Measurements from ENCODE around the gene FAM120A.

FAM120A gene

DNA sequence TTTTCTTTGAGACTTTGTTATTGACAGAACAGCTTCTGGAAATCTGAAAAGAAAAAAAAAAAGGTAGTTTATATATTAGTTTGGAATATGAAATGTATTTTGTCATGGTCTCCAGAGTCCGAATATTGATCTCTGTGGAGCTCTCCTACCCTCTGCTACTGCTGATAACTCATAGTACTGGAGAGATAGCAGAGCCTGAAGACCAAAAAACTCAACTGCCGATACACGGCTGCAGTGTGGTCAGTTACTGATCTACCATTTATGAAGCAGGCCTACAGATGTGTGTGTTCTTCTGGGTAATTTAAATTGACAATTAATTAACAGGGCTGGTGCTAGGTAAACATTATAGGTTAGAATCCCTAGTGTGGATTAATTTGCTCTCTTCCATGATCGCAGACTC, 3.8 kb upstream of the FAM120A start:
- DNase-seq: no peak

DNA sequence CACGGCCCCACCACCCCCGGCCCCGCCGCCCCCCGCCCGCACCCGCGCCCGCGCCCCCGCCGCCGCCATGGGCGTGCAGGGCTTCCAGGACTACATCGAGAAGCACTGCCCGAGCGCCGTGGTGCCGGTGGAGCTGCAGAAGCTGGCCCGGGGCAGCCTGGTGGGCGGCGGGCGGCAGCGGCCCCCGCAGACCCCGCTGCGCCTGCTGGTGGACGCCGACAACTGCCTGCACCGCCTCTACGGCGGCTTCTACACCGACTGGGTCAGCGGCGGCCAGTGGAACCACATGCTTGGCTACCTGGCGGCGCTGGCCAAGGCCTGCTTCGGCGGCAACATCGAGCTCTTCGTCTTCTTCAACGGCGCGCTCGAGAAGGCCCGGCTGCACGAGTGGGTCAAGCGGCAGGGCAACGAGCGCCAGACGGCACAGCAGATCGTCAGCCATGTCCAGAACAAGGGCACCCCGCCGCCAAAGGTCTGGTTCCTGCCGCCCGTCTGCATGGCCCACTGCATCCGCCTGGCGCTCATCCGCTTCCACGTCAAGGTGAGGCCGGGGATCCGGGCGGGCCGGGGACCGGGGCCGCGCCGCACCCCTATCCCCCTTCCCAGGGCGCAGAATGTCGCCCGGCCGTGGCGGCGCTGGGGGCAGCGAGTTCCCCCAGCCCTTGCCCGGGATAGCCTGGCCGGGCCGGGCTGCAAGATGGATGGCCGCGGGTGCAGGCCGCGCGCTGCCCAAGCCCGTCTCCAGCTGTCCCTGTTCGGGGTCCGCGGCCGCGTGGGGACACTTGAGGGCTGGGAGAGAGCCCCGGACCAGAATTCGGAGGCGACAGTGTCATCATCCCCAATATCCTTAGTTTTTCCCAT, 594 bp downstream of the FAM120A start:
- no peak for DNase-seq

DNA sequence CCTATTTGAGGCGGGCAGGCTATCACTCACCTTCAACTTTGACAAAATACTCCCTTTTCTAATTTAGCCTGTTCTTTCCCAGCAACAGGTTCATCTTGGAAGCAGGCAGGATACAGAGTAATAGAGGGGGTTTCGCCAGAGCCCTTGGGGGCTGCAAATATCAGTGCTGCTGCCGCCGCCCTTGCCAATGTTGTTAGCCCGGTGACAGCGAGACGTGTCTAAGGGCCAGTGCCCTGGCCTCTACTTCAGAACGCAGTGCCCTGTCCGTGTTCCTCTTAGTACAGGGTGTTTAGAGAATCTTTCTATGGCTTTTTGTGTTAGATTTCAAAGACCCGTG, 1.2 kb downstream of the FAM120A start:
- no peak for DNase-seq

DNA sequence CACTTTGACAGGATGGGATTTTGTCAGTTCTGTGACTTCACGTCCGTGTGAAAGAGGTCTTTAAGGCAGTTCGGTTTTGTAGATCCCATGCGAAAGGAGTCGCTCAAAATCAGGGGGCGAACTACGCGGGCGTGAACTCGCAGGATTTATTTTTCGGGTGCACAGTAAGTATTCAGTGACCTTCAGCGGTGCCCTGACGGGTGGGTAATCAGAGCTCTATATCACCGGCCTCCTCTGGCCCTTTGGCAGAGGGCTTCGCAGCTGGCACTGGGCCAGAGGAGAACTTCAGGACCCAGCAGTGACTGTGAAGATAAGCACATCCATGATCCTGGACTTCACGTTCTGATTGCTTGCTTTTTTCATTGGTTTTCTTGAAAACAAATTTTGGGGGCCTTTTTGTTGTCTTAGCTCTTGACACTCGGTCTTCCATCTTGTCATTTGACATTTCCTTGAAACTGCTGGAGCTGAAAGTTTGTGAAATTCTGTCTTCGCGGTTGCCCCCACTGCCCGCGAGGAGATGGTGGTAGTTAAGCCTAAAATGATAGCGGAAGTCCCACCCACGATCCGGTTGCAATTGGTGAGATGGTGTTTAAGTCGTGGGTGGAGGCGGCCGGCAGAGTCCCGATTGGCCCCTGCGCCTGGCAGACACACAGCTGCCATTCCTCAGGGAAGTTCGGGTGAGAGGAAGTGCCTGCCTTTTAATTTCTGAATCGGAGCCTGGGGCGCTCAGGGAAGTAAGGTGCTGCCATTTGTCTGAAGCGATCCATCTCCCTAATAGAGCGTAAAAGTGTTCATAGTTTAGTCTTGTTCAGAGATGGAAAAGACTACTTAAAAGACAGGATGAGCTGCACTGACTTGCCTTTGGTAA, 1.8 kb downstream of the FAM120A start, which contains the start of gene FAM120AOS:
TSS of gene FAM120AOS (minus strand) at position 535 of the 868 bp plus-strand sequence. CDS start 872 bp downstream, outside the sequence.
- peak; percentile 93 for DNase-seq

GRCh38 chr9:93456022-93456421, 4.5 kb downstream of the FAM120A start:
- DNase-seq: no peak

- DNase-seq: no peak
Observed at GRCh38 chr9:93456504-93456903, 5.0 kb downstream of the FAM120A start.

- no peak for DNase-seq
Observed at GRCh38 chr9:93457006-93457405, 5.5 kb downstream of the FAM120A start.

GRCh38 chr9:93458712-93459111, 7.2 kb downstream of the FAM120A start:
- no peak for DNase-seq

DNA sequence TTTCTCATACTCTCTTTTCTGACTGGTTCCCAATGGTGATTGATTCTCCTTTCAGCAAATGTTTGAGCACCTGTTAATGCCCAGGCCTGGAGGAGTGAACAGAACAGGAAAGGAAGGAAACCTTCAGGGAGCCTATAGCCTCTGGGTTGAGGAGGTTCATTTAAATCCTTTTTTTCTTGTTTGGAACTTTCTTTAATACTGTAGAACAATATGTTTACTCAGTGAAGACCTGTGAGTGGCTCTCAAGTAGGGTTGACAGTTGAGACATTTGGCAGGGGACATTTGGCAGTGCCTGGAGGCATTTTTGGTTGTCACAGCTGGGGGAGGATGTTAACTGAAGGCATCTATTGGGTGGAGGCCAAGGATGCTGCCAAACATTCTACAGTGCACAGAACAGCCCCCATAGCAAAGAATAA, 8.0 kb downstream of the FAM120A start:
- no peak for DNase-seq

DNA sequence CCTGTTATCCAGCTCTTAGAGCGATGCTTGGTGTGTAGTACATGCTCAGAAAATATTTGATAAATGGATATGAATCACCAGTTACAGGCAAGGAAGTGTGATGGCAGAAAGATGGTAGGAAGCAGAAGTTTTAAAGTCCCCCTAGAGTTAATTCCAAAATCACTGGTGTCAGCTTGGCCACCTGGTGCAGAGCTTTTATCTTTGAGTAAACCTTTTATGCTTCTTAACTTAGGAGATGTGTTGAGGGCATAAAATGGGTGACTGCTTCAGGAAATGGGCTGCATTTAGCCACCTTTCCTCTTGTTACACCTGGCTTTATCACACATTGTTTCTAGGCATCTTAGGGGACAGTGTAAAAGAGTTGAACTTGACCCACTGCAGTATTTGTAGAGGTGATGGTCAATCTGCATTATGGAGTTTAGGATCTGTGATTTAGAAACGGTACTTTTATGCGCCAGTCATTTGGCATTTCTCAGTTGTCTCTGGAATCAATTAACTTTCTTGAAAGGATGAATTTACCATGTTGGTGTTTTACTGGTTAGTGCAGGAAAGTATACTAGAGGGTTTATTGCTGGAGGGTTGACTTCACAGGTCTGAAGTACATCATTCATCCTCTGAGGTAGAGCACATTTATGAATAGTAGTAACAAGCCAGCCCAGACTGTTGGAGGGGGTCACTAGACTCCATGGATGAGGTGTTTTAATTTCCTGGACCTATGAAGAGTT, 9.4 kb downstream of the FAM120A start:
- DNase-seq: no peak

DNA sequence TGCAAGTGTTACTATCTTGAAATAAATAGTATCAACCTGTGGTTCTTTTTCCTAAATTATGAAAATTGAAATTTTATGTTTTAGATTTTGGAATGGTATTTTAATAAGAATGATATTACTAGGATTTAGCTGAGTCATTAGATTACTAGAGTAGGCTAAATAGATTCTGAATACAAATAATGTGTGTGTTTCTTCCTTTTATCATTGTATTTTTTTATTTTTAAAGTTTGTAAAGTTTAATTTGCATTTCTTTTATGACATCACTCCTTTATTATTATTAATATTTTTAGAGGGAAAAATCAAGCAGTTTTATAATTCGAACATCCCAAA, 9.9 kb downstream of the FAM120A start:
- DNase-seq: no peak

DNA sequence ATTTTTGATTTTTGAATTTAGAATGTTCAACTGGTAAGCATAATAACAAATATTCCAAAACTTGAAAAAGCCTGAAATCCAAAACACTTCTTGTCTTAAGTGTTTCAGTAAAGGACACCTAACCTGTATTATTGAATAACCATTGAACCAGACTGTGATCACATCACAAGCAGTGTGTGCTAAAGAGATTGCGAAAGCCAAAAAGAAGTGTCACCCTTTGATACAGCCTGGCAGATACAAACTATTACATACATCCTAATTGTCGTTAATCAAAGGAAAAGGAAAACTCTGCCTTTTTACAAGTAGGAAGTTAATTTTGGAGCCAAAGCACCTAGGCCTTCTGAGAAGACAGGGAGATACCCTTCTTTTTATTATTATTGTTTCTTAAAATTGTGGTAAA, 10.3 kb downstream of the FAM120A start:
- DNase-seq: no peak

DNA sequence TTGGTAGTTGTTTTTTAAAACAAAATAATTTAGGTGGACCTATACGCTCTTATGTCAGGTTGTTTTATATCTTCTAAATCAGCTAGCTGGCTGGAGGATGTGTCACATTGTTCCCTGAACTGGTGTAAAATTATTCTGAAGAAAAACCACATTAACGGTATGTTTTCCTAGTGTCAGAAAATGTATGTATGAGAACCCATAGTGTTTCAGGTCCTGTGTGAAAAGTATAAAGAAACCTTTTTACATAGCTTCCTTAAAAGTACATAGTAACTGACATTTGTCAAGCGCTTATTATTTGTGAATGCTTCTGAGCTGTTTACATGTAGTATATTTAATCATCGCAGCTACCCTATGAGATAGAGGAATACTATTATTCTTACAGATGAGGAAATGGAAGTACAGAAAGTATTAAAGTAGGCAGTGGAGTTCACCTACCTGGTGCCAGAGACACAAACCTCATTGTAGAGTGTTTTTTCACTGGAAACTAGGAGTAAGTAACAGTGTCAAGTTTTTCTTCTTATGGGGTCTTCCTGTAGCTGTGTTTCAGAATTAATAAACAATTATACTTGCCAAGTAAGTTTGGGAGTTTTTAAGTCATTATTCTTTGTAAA, 12.3 kb downstream of the FAM120A start:
- peak; percentile 55 for DNase-seq

- no peak for DNase-seq
Observed at GRCh38 chr9:93464395-93464794, 12.9 kb downstream of the FAM120A start.

- no peak for DNase-seq
Observed at GRCh38 chr9:93464876-93465275, 13.4 kb downstream of the FAM120A start.

DNA sequence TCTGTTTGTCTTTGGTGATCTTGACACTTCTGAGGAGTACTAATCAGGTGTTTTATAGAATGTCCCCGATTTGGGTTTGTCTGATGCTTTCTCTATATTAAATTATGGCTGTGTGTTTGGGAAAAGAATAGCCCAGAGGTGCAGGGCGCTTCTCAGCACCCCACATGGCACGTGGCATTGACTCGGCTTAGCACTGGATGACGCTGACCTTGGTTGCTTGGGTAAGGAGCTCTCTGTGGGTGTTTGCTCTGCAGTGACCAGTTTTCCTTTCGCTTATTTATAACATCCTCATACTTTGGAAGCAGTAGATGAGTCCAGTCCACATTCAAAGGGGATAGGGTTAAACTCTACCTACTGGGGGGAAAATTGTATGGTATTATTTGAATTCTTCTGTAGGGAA, 14.4 kb downstream of the FAM120A start:
- DNase-seq: no peak

- no peak for DNase-seq
Observed at GRCh38 chr9:93466416-93467061, 15.1 kb downstream of the FAM120A start.

GRCh38 chr9:93467062-93467416, 15.6 kb downstream of the FAM120A start:
- no peak for DNase-seq

DNA sequence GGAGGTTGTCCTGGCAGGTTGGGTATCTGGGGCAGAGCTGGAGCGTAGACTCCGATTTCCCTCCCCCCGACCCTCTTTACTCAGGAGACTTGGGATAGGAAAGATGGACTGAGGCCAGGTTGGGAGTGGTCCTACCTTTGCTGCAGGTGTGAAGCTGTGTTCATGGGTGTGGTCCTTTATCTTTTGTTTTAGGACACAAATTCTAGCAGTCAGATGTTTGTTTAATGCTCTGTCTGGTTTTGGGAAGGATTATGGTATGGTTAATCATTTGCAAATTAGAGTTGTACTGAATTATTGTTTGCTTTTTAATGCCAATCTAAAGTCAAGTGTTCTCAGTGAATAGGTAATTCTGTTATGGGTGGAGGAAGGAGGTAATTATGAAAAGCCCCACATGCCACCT, 16.0 kb downstream of the FAM120A start:
- no peak for DNase-seq

DNA sequence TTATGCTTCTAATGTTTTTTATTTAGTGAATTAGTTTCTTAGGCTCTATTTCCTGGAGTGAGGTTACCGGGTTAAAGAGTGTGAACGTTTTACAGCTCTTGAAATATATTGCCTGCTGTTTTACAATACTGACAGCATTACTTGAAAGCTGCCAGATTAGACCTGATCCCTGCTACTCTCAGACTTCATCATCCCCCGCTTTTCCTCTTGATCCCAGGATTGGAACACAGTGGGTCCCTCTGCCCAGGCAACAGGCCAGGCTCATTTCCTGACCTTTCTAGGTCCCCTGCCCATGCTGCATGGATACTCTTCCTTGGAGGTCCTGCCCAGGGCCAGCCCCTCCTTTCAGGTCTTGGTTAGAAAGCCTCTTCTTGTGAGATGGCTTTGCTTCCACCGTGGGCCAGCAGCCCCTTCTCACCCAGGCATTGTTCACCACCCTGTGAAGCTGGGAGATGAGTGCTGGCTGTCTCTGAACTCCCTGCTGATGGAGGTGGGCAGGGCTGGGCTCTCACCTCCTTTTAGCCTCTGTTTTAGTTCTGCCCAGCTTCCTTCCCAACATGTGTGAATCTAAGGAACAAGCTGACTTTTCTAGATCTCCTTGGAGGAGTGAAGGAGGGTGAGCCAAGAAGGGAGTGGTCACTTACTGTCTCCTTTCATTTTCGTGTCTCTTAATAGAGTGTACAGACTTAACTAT, 17.4 kb downstream of the FAM120A start:
- no peak for DNase-seq

DNA sequence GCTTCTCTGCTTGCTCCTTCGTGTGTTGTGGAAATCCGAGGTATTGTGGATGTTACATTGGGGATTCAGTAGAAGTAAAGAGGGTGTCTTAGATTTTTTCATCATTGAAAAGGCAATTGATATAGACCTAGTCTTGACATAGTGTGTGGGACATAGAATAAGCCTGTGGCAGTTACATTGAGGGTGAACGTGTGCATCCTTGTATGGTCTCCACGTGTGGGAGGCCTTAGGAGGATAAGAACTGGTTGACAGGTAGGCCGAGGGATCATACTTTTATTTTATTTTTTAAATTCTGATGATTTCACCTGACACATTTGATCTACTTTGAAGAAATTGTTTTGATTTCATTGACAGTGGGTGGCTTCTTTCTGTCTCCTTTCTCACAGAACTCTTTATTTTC, 18.9 kb downstream of the FAM120A start:
- DNase-seq: no peak

- no peak for DNase-seq
Observed at GRCh38 chr9:93471124-93471523, 19.6 kb downstream of the FAM120A start.

All from activated CD4-positive, alpha-beta T cell treated with anti-CD3 and anti-CD28 coated beads, Interleukin-2, amount 50 U/mL, for 16 hours (primary cell).